Measurements from ENCODE around the gene P2RY10. TPM values are rescaled to one million over a fixed set of nuclear protein-coding genes. Genes with fewer than 3 reads are reported as not detected.

The P2RY10 gene
- total RNA-seq = not detected

GRCh38 chrX:78945186-78945912 lies at the start of gene P2RY10:
Gene P2RY10 (plus strand): TSS chrX:78945391. CDS start chrX:78960521, 15,130 bp downstream.

Other genes with a start within 250 kb of the P2RY10 start
- gene LPAR4, start 197.7 kb upstream of the P2RY10 start, total RNA-seq = 6.0 TPM
- gene GPR174, start 199.3 kb downstream of the P2RY10 start, total RNA-seq = under 0.01 TPM